Activated naive CD4-positive, alpha-beta T cell (primary cell): ENCODE data around the gene BMP2.

Experiments
- DNase-seq, 4 experiments: peaks; one replicate each; lab custom pipeline; 2025; lab: John Stamatoyannopoulos, UW

The BMP2 gene

DNA sequence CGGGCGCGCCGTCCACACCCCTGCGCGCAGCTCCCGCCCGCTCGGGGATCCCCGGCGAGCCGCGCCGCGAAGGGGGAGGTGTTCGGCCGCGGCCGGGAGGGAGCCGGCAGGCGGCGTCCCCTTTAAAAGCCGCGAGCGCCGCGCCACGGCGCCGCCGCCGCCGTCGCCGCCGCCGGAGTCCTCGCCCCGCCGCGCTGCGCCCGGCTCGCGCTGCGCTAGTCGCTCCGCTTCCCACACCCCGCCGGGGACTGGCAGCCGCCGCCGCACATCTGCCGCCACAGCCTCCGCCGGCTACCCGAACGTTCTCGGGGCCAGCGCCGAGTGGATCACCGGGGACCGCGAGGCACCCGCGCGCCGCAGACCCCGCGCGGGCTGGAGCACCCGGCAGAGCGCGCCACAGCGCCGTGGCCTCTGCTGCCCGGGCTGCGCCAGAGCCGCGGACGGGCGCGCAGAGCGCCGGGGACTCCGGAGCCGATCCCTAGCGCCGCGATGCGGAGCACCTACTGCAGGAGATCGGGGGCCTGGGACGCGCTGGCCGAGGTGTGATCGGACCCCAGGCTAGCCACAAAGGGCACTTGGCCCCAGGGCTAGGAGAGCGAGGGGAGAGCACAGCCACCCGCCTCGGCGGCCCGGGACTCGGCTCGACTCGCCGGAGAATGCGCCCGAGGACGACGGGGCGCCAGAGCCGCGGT is at the start of gene BMP2:
Gene BMP2 (plus strand): TSS at position 151 of the 692 bp plus-strand sequence. CDS start 2,441 bp downstream, outside the sequence.
- DNase-seq: no peak

DNA sequence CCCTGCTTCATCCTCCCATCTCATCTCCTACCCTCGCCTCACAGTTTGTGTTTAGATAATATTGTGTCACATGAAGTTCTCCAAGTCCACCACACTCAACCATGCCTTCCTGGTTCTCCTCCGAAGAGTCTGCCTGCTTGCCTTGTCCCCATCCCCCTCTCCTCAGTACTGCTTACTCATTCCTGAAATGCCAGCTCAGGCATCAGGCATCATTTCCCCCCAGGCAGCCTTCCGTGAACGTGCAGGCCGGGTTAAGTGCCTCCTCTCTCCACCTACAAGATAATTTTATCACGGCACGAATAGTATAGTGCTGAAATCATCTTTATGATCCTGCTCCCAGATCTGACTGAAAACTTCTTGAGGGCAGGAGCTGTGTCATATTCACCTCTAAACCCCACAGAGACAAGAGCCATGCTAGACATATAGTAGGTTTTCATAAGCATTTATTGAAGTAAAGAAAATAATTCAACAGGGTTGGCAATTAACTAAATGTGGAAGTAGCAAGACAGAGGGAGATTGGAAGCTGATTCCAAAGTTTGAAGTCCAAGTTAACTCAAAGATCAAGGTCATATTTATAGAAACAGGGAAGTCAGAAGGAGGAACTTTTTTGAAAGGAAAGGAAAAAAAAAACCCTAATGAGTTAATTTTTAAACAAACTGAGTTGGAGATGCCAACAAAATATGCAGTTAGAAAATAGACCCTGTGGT is 48.7 kb upstream of the BMP2 start:
- no peak for DNase-seq

DNA sequence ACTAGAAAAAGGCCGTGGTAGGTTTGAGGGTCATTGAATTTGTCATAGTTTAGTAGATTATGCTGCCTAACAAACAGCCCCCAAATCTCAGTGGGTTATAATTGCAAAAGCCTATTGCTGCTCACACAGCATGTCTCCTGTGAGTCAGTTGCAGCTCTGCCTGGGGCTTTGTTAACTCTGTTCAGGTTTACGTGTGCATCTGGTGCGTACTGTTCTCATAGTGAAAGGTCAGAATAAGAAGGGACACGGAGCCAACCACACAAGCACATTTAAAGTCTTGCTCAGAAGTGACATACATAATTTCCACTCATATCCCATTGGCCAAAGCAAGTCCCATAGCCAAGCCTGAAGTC is 48.1 kb upstream of the BMP2 start:
- DNase-seq: no peak

DNA sequence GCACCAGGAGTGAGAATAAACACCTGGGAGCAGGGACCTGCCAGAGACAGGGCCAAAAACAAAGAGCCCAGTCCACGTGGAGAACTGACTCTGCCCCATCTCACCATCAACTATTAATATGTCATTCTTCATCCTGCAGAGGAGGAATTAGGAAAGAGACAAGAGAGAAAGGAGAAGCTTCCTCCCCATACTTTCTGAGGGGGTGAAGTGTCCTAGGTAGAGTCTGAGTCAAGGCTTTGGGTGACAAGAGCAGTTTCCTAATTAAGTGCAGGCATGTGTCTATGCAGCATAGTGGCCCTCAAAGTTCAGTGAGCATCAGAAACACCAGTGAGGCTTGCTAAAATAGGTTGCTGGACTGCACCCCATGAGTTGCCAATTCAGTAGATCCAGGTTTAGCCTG is 40.7 kb upstream of the BMP2 start:
- DNase-seq: no peak

DNA sequence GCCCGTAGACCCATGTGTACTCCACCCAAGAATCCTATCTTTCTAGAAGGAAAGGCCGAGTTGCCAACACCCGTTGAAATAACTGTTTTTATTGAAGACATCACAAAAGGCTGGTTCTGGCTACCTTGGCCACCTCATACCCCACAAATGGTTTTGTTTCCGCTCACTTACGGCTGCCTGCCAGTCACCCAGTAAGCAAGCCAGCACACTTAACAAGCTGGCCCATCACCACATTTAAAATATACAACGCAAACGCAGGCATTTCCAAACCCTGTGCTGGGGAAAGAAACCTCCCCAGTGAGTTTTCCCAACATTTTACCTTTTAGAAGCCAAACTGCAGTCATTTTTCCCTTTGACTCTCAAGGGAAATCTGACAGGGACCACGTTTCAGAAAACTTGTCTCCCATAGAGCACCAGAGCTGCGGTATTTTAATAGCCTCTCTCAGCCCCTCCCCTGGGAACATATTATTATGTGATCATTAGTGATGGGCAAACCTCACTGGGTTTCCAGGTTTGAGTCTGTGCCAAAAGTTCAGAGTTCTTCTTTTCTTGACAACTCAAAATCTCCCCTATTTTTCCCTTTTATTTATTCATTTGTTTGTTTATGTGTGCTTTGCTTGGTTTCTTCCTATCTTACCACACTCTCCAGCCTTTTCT is 36.7 kb upstream of the BMP2 start:
- DNase-seq: no peak

DNA sequence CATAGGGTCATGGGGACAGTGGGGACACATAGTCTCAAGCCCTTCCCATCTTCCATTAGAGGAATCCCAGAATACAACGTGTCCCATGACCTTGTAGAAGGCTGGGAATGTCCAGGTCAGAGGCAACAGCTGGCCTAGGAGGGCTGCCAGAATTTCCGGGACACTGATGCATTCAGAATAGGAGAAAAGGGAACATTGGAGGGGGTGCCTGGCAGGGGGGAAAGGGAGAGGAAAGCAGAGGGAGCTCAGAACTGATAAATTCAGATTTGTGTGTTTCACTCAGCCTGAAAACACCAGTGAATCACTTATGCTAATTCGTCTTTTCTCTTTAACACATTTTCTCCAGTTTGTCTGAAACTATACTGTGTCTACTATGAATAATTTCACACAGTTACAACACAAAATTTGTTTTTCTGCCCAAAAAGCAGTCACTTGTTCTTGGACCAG is 35.5 kb upstream of the BMP2 start:
- DNase-seq: no peak

DNA sequence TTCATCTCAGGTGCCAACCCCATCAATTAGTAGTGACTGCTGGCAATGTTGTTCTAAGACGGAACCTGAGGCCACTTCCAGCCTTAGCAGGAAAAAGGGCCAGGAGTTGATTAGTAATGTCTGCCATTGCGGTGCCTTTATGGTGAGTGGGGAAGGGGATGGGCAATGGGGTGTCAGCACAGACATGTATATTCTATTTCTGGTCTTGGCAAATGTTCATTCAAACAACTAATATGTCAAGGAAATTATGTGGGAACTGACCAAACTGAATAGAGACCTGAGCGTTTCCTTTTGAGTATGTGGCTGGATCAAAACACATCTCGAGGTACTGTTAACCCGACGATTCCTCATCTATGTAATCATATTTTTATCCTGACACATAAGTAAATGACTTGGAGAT is 34.6 kb upstream of the BMP2 start:
- no peak for DNase-seq

DNA sequence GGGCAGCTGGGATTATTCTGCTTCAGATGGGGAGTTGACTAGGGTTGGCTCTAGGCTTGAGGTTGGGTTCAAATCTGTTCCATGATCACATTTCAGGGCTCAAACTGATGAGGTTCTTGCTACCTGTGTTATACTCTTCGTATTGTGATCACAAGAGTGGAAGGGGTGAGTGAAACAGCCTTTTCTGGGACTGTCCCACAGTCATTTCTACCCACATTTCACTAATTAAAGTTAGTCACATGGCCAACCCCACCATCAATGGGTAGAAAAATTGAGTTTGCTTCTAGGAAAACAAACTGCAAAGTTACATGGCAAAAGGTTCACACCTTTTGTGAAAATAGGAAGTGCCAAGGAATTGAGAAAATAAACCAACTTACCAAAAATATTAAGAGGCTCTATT is 33.5 kb upstream of the BMP2 start:
- no peak for DNase-seq

DNA sequence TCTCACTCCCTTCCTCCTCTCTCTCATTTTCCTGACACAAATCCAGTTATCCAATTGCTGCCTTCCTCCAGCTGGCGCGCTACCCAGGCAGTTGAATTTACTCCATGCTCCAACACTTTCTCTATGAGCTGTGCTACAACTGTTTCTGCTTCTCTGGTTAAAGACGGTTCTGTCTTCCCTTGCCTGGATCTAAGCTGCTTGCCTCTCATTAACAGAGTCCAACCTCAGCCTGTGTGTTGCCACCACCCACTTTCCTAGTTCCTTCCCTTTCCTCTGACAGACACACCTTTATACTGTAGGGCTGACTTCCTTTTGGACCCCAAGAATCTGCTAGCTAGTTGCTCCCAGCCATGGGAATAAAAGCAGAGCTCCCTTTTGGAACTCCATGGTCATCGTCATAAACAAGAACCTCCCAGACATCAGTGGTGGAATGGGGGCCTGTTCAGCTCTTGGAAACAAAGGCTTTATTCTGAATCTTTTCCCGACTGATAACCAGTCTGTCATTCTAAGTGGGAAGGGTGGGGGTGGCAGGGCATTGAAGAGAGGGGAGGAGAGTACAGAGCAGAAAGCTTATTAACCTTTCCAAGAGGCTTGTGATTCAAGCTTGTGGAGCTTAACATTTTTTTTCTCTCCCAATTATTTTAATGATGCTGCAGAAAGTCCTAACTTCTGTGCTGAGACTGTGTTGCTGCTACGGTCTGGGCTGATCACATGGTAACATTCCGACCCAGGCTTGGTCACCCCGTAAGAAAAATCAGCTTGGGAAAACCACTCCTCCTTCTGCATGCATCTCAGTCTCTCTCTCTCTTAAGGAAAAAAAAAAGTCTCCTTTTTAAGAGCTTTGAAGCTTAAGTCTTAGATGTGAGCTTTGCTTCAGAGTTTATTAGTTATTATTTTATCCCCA is 31.3 kb upstream of the BMP2 start:
- no peak for DNase-seq

DNA sequence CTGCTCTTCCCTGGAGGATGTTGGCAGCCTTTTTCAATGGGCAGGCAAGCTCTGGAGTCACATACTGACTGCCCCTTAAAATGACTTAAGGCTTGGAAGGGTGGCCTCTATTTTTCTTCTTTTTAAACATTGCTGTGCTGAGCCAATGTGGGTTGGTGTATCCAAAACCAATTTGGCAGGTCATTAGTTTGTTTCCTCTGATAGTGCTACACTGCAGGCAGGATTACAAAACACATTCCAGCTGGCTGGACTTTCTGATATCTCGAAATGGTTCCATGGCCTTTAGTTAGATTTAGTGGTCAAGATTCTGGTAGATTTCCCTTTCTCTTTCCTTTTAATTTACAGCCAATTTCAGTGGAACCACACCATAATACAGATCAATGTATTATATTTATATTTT is 28.1 kb upstream of the BMP2 start:
- DNase-seq: no peak

DNA sequence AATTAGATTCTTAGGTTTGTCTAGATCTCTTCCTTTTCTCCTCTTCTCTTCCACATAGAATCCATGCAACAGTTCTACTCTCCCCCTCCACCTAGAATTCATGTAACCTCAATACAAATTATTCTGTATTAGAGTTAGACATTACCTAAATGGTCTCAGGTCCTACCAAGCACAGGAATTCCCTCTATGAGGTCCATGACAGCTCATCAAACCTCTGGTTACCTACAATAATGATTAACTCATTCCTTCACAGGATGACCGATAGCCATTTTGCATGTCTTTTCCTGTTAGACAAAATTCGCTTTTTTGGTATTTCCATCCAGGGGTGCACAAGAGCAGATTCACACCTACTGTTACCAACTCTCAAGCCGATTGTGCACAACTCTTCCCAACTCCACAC is 27.4 kb upstream of the BMP2 start:
- no peak for DNase-seq

DNA sequence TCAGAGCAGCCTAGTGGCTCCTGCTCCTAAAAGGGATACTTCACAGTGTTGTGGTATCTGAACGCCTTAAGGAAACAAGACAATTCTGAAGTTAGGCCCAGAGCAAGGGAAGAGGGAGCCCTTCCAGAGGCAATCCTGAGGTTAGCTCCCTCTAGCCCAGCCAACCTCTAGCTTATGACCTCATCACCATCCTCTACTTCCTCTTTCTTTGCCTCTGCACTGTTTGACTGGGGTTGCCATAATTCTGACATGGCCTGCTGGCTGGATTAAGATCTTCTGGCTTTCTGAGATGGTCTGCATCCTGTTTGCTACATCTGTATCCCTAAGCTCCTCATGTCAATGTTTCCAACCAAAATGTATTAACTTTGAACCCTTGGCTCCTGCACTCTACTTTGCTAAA is 23.3 kb upstream of the BMP2 start:
- DNase-seq: no peak

DNA sequence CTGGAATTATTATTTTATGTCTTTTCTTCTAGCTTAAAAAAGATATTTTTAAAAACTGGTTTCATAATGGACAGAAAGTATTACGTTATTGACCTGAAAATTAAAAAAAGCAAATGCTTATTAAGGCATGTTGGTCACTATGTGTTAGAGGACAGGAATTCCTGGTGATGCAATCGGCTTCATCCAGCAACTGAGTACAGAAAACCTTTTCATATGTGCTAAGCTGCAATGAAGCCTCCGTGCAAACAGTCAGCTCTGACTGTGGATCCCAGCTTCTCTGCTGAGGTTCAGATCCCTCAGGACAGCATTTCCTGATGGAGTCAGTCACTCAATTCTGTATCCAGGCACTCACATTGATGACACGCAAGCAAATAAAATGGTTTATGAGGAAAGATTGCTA is 22.7 kb upstream of the BMP2 start:
- no peak for DNase-seq

DNA sequence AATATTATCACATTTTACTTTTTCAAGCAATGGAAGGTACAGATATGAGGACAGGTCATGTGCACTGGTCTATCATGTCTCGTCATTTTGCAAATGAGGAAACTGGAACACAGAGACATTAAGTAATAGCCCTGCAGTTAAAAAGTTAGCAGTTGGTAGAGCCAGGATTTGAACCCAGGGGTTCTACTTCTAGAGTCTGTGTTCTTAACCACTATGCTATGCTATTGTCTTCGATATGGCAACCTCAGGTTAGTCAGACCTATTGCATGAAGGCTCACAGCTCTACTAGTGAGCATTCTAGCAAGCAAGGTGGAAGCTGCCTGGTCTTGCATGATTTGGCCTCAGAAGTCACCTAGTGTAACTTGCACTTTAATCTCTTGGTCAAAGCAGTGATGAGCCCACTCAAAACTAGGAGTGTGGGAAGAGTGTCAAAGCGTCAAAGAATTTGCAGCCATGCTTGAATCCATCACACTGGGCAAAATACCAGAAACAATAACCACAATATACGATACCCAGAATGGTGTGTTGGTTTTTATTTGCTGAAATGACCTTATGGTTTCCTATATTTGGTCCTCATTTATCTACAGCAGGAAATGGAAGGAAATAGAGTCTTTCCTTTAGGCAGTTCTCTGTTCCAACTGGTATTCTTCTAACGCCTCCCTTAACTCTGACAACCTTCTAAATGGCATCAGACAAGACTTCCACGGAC is 20.4 kb upstream of the BMP2 start:
- DNase-seq: no peak

DNA sequence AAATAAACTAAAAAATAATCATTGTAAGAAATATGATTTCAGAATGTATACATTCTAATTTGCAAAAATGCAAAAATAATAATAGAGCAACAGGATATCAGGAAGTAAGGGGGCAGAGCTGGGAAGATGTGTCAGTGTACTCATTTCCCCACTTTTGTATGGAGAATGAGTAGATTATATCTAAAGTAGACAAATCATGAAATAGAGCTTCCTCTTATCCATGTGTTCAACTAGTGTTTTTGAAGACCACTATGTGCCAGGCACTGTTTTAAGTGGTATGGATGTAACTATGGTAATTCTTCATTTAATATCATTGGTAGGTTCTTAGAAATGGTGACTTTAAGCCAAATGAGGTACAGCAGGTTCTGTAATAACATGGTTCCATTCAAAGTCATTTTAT is 17.0 kb upstream of the BMP2 start:
- no peak for DNase-seq

DNA sequence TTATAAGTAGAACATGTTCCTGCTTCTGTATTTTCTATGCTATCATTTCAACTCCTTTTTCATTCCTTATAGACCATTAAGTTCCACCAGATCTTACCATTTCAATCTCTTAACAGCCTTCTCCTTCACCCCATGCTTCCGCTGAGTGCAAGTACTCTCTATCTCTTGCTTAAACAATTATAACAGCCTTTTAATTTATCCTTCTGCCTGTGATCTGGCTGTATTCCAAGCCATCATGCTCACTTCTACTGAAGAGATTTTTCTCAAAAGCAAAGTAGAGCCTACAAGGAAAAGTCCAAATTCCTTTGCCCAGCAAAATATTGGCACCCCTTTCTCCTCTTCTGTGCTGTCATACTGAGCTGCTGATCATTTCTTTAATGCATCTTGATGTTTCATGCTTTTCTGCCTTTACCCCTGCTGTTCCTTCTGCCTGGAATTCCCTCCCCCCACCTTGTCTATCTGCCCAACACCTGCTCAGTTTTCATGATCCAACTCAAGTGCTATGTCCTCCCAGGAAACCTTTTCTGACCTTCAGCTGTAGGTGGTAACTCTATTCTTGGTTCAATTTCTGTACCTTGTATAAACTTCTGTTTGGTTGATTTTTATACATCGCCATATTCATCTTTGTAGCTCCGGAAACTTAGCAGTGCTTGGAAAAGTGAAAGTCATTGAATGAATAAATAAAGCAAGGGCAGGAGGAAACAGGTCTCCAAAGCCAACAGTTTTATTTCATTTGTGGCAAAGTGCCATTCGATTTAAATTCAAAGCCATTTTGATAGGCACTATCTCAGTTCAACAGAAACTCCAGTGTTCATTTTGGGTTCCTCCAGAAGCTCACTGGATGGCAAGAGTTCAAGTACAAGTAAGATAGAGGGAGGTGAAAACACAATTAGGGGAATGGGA is 10.5 kb upstream of the BMP2 start:
- no peak for DNase-seq

DNA sequence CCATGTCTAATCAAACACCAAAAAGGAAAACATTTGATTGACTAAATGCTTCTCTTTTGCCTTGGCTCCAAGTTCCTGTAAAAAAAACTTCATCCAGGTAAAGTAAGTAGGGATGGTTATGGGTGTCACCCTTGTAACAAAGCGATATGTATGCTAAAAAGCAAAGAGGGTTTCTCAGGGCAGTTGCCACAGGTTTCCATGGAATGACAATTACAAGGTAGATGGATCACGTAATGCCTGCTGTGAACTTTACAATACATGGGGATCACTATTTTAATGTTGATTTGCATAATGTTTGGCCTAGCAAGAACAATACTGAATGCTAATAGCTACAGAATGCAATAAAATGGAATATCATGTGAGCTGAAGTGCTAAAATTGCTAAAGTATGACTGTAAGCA is 2.9 kb upstream of the BMP2 start:
- DNase-seq: no peak

DNA sequence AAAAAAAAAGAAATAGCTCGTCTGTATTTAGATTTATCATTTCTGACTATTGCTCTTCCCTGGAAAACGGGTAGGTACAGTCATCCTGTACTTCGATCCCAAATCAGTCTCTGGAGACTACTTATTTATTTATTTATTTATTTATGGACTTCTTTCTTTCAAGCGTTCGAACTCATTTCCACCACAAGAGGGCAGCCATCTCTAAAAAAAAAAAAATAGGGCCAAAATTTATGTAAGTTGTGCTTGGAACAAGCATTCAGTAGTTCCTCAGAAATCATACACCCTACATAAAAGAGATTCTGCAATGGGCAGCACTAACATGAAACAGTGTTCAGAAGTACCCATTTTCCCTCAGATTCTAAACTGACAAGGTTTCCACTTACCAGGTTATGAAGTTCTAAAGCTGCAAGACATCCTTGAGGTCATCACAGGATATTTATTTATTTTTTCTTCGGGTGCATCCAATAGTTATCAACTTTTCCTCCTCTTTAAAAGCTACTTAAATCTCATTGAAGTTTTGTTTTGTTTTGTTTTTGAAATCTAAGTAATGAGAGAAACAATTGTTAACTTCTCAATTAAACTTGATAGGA is 1.9 kb upstream of the BMP2 start:
- DNase-seq: no peak

DNA sequence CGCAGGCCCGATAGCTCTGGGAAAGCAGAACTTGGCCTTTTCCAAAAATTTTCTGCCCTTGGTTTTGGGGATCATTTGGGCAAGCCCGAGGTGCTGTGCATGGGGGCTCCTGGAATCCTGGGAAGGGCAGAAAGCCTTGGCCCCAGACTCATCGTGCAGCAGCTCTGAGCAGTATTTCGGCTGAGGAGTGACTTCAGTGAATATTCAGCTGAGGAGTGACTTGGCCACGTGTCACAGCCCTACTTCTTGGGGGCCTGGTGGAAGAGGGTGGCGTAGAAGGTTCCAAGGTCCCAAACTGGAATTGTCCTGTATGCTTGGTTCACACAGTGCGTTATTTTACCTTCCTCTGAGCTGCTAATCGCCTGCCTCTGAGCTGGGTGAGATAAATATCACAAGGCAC is 1.1 kb upstream of the BMP2 start:
- DNase-seq: no peak

DNA sequence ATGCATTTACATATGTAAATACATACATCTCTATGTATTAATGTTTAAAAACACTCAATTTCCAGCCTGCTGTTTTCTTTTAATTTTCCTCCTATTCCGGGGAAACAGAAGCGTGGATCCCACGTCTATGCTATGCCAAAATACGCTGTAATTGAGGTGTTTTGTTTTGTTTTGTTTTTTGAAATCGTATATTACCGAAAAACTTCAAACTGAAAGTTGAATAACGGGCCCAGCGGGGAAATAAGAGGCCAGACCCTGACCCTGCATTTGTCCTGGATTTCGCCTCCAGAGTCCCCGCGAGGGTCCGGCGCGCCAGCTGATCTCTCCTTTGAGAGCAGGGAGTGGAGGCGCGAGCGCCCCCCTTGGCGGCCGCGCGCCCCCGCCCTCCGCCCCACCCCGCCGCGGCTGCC is 355 bp upstream of the BMP2 start:
- no peak for DNase-seq
